PC-3 (cell line): ENCODE data around the gene UBE2E2. TPM values are rescaled to one million over a fixed set of nuclear protein-coding genes. Genes with fewer than 3 reads are reported as not detected.

Experiments
- ATAC-seq: fragments of 200-7000 bp; cut with Tn5 transposase; 2 replicates; pipeline ENCODE4 v1.9.1; 2020; ENCODE audit warnings: mild to moderate bottlenecking, moderate library complexity
- BruUV-seq: library from RNA; stranded (reverse); fragments of 400-500 nt; replicated peaks from 2 replicates; lab custom pipeline; 2021; lab: Mats Ljungman, UMichigan
- CTCF ChIA-PET: fragments of 300-600 bp; sonication (Branson Sonifier 250); formaldehyde crosslinking; loops from one replicate; lab custom pipeline; 2022; ENCODE audit warnings: antibody characterized with exemption; lab: Charles Lee
- POLR2A ChIA-PET: fragments of 300-600 bp; sonication (Branson Sonifier 250); formaldehyde crosslinking; loops from one replicate; lab custom pipeline; 2022; ENCODE audit warnings: antibody characterized with exemption; ENCODE audit not compliant: unreplicated experiment; lab: Charles Lee
- DNase-seq: peaks from one replicate; pipeline ENCODE4 v3.0.0-alpha.2; 2015
- H2AFZ ChIP-seq: fragments of 300-600 bp; sonication (generic); 2 replicates; pipeline ENCODE4 v1.6.0; 2016; ENCODE audit warnings: antibody characterized with exemption, low read length
- H3F3A ChIP-seq: fragments of 300-600 bp; sonication (generic); one replicate; pipeline ENCODE4 v1.6.0; 2017; ENCODE audit warnings: antibody characterized with exemption, low read length, control low read depth, mild to moderate bottlenecking; ENCODE audit not compliant: unreplicated experiment
- H3K27ac ChIP-seq: fragments of 300-600 bp; sonication (generic); 2 replicates; pipeline ENCODE4 v1.5.1; 2016; ENCODE audit warnings: mild to moderate bottlenecking, low read length
- H3K27me3 ChIP-seq: fragments of 300-600 bp; sonication (generic); 2 replicates; pipeline ENCODE4 v1.6.1; 2016; ENCODE audit warnings: low read length, mixed read lengths
- H3K36me3 ChIP-seq: fragments of 300-600 bp; sonication (generic); 2 replicates; pipeline ENCODE4 v1.6.1; 2016; ENCODE audit warnings: low read depth, mixed run types, low read length, mixed read lengths
- H3K4me1 ChIP-seq: fragments of 300-600 bp; sonication (generic); 2 replicates; pipeline ENCODE4 v1.5.1; 2016; ENCODE audit warnings: low read length; ENCODE audit not compliant: insufficient read depth
- H3K4me2 ChIP-seq: fragments of 300-600 bp; sonication (generic); 2 replicates; pipeline ENCODE4 v1.6.0; 2016; ENCODE audit warnings: low read length
- H3K4me3 ChIP-seq: fragments of 300-600 bp; sonication (generic); 2 replicates; pipeline ENCODE4 v1.5.1; 2016; ENCODE audit warnings: mild to moderate bottlenecking, low read length, mixed read lengths
- H3K79me2 ChIP-seq: fragments of 300-600 bp; sonication (generic); 2 replicates; pipeline ENCODE4 v1.6.1; 2017; ENCODE audit warnings: low read length, mixed read lengths
- H3K9ac ChIP-seq: fragments of 300-600 bp; sonication (generic); 2 replicates; pipeline ENCODE4 v1.6.0; 2016; ENCODE audit warnings: mild to moderate bottlenecking, low read length
- H3K9me2 ChIP-seq: fragments of 300-600 bp; sonication (generic); replicated peaks from 2 replicates; pipeline ENCODE4 v1.6.1; 2016; ENCODE audit warnings: mixed run types, low read length, mixed read lengths
- H3K9me3 ChIP-seq: fragments of 300-600 bp; sonication (generic); 2 replicates; pipeline ENCODE4 v1.6.1; 2016; ENCODE audit warnings: low read length, mixed read lengths
- H4K20me1 ChIP-seq: fragments of 300-600 bp; sonication (generic); 2 replicates; pipeline ENCODE4 v1.6.1; 2016; ENCODE audit warnings: low read length, mixed read lengths
- CTCF ChIP-seq: fragments of 300-600 bp; sonication (generic); conservative IDR thresholded peaks from 2 replicates; pipeline ENCODE4 v1.5.1; 2017; ENCODE audit warnings: antibody characterized with exemption, low read depth, mild to moderate bottlenecking, low read length
- EZH2 ChIP-seq: fragments of 300-600 bp; sonication (generic); IDR thresholded peaks from one replicate; pipeline ENCODE4 v1.6.1; 2017; ENCODE audit warnings: antibody characterized with exemption, mild to moderate bottlenecking, low read length; ENCODE audit not compliant: unreplicated experiment
- EZH2phosphoT487 ChIP-seq: fragments of 300-600 bp; sonication (generic); IDR thresholded peaks from 2 replicates; pipeline ENCODE4 v1.6.1; 2018; ENCODE audit warnings: mild to moderate bottlenecking, antibody characterized with exemption, low read length, borderline replicate concordance
- intact Hi-C: fragments of 100-400 bp; cut with micrococcal nuclease; formaldehyde crosslinking; loops from 2 replicates; pipeline ENCODE4 v1.9.0; 2023
- total RNA-seq: library from RNA; depleted of rRNA; stranded (reverse); fragments of >200 nt; gene quantifications from 2 replicates; pipeline ENCODE4 v1.2.3, GENCODE V29; 2014

UBE2E2 gene
- total RNA-seq, 1 experiment from 2014 or later, result 25.6 TPM

- no peaks in the 10 kb centered on the region for H3K27me3 ChIP-seq
- no peak overlapping the region for H3K9ac ChIP-seq
- intact Hi-C loops, result no loop called here
- H3K9me2 ChIP-seq, result no peaks in the 10 kb centered on the region
- H3K27ac ChIP-seq, result no peak overlapping the region
- no peaks in the 10 kb centered on the region for H3K9me3 ChIP-seq
- no peak overlapping the region for H3K4me3 ChIP-seq
- ChIA-PET CTCF (no interaction called here), POLR2A (no interaction called here)
- H3K4me2 ChIP-seq, result no peak overlapping the region
- 0 out of 2 replicates have a peak, but pooled peaks cover 11% of the 10 kb centered on the region for H4K20me1 ChIP-seq
- H3K79me2 ChIP-seq, result peaks cover 77% of the 10 kb centered on the region
- peaks cover 27% of the 10 kb centered on the region for H3K4me1 ChIP-seq
- no peaks in the 10 kb centered on the region for H3K36me3 ChIP-seq
- no TSS peak for BruUV-seq
- DNase-seq (no peak), ATAC-seq (no peak)
- H3F3A ChIP-seq, result no peaks in the 10 kb centered on the region
- H2AFZ ChIP-seq, result no peak overlapping the region
- TF ChIP-seq EZH2phosphoT487 (no peak), CTCF (no peak), EZH2 (no peak)
These were observed 51.2 kb downstream of the UBE2E2 start for GRCh38 chr3:23254282-23254681.

- ChIA-PET CTCF (no interaction called here), POLR2A (no interaction called here)
- H3K4me2 ChIP-seq, result no peak overlapping the region
- TF ChIP-seq EZH2phosphoT487, result no peak
- no peak for TF ChIP-seq EZH2
- TF ChIP-seq CTCF, result no peak
- no peak overlapping the region for H2AFZ ChIP-seq
- peaks cover 27% of the 10 kb centered on the region for H3K4me1 ChIP-seq
- no peaks in the 10 kb centered on the region for H3K9me3 ChIP-seq
- no TSS peak for BruUV-seq
- 0 out of 2 replicates have a peak, but pooled peaks cover 11% of the 10 kb centered on the region for H4K20me1 ChIP-seq
- no peaks in the 10 kb centered on the region for H3K9me2 ChIP-seq
- H3K79me2 ChIP-seq, result peaks cover 80% of the 10 kb centered on the region
- no peak overlapping the region for H3K9ac ChIP-seq
- no peak for ATAC-seq
- no peak overlapping the region for H3K27ac ChIP-seq
- no peaks in the 10 kb centered on the region for H3F3A ChIP-seq
- no peaks in the 10 kb centered on the region for H3K27me3 ChIP-seq
- no peak for DNase-seq
- intact Hi-C loops, result no loop called here
- no peak overlapping the region for H3K4me3 ChIP-seq
- H3K36me3 ChIP-seq, result no peaks in the 10 kb centered on the region
These were observed 51.7 kb downstream of the UBE2E2 start for GRCh38 chr3:23254835-23255234.

- ATAC-seq (no peak), DNase-seq (no peak)
- CTCF ChIA-PET, result no interaction called here
- no peak overlapping the region for H3K27ac ChIP-seq
- H3K4me1 ChIP-seq, result peaks cover 18% of the 10 kb centered on the region
- H3K79me2 ChIP-seq, result peaks cover 75% of the 10 kb centered on the region
- POLR2A ChIA-PET, result no interaction called here
- H4K20me1 ChIP-seq, result 0 out of 2 replicates have a peak, but pooled peaks cover 8% of the 10 kb centered on the region
- no peak overlapping the region for H3K4me3 ChIP-seq
- no peak overlapping the region for H3K4me2 ChIP-seq
- H3K9ac ChIP-seq, result no peak overlapping the region
- H3F3A ChIP-seq, result no peaks in the 10 kb centered on the region
- H3K36me3 ChIP-seq, result no peaks in the 10 kb centered on the region
- intact Hi-C loops, result no loop called here
- H2AFZ ChIP-seq, result no peak overlapping the region
- no TSS peak for BruUV-seq
- no peaks in the 10 kb centered on the region for H3K27me3 ChIP-seq
- H3K9me2 ChIP-seq, result no peaks in the 10 kb centered on the region
- TF ChIP-seq EZH2 (no peak), CTCF (no peak), EZH2phosphoT487 (no peak)
- H3K9me3 ChIP-seq, result no peaks in the 10 kb centered on the region
These were observed 53.8 kb downstream of the UBE2E2 start for GRCh38 chr3:23256741-23257435.
